Measurements from ENCODE around the gene VAV2.

VAV2 gene

DNA sequence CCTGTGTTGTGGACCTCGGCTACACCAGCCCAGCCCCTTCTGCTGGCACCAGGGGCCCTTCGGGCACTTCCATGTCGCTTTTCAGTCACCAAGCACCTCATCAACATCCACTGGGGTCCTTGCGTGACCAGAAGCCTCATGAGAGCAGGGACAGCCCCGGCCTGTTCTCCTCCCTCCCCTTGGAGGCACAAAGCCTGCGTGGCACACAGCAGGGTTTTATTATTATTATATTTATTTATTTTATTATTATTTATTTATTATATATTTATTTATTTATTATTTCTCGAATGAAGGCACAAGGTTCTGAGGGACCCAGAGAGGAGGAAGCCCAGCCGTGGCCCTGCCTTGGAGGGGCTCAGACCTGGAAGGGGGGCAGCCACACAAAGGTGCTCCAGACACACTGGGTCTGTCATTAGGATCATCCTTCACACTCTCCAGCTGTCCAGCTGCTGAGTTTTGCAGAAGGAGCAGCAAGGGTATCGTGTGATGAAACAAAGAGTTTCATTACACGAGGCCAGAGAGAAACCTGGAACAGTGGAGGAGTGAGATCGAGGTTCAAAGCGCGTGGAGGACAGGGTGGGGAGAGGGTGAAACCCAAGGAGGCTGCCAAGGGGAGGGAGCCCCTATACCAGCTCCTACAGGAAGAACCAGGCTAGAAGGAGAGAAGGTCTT is 5.2 kb downstream of the VAV2 start:
- H3K79me1 ChIP-seq (ENCODE audit: low read depth, low read length), result peaks cover 28% of the 10 kb centered on the region
- H3K23ac ChIP-seq (ENCODE audit: low read depth, low read length, poor library complexity), result peak overlapping the region; percentile 67
- H3K36me3 ChIP-seq (replicated peaks in 1 of 2; ENCODE audit: control insufficient read depth in 2 of 2, insufficient read depth in 2 of 2, low read length in 2 of 2), result peaks cover 4 to 32% of the 10 kb centered on the region in 2 donors
- H2AK5ac ChIP-seq (ENCODE audit: low read depth, low read length), result no peak overlapping the region
- WGBS, 2 donors (ENCODE audit: extremely low coverage in 2 of 2, insufficient read length in 2 of 2, insufficient replicate concordance in 1 of 2), result no CpG with 5 or more reads among the region's 13 CpGs
- H3K4me1 ChIP-seq (ENCODE audit: control insufficient read depth in 2 of 2, insufficient read depth in 1 of 2, low read depth in 1 of 2, low read length in 2 of 2), result peaks cover 13 to 21% of the 10 kb centered on the region in 2 donors
- H2BK15ac ChIP-seq (ENCODE audit: low read length), result no peak overlapping the region
- no peak overlapping the region for H3K4me3 ChIP-seq (ENCODE audit: low read length in 2 of 2)
- no peak overlapping the region for H4K8ac ChIP-seq (ENCODE audit: low read depth, low read length)
- no peaks in the 10 kb centered on the region for H3K9me3 ChIP-seq (replicated peaks in 1 of 2; ENCODE audit: control insufficient read depth in 2 of 2, insufficient read depth in 1 of 2, low read depth in 1 of 2, low read length in 2 of 2)
- no peaks in the 10 kb centered on the region for H3K27me3 ChIP-seq (ENCODE audit: control insufficient read depth in 3 of 3, insufficient read depth in 3 of 3, low read depth in 1 of 3, low read length in 3 of 3)
- no peak overlapping the region for H2BK120ac ChIP-seq (ENCODE audit: low read depth, low read length)
- H2BK5ac ChIP-seq (ENCODE audit: low read length), result peak overlapping the region; percentile 19
- no peak overlapping the region for H4K91ac ChIP-seq (ENCODE audit: low read depth, low read length, poor library complexity)
- DNase-seq (ENCODE audit: low spot score), result no peak
- no peak overlapping the region for H2AFZ ChIP-seq (ENCODE audit: low read length)
- H3K4me2 ChIP-seq (ENCODE audit: insufficient read depth, low read length, poor library complexity, severe bottlenecking), result no peak overlapping the region
- no peak overlapping the region for H3K14ac ChIP-seq (ENCODE audit: low read length)
- no peak overlapping the region for H3K27ac ChIP-seq (replicated peaks; ENCODE audit: low read length)
- no peak overlapping the region for H3K9ac ChIP-seq (ENCODE audit: low read depth, low read length, poor library complexity)
- H2BK12ac ChIP-seq (ENCODE audit: low read length), result no peak overlapping the region
- H3K18ac ChIP-seq (ENCODE audit: low read length), result no peak overlapping the region
- H3K4ac ChIP-seq (ENCODE audit: low read length), result no peak overlapping the region

- H3K27me3 ChIP-seq (ENCODE audit: control insufficient read depth in 3 of 3, insufficient read depth in 3 of 3, low read depth in 1 of 3, low read length in 3 of 3), result no peaks in the 10 kb centered on the region
- no peak overlapping the region for H3K4me3 ChIP-seq (ENCODE audit: low read length in 2 of 2)
- H3K36me3 ChIP-seq (replicated peaks in 1 of 2; ENCODE audit: control insufficient read depth in 2 of 2, insufficient read depth in 2 of 2, low read length in 2 of 2), result peaks cover 4 to 32% of the 10 kb centered on the region in 2 donors
- H2BK5ac ChIP-seq (ENCODE audit: low read length), result no peak overlapping the region
- H2BK12ac ChIP-seq (ENCODE audit: low read length), result no peak overlapping the region
- H3K79me1 ChIP-seq (ENCODE audit: low read depth, low read length), result peaks cover 27% of the 10 kb centered on the region
- H3K27ac ChIP-seq (replicated peaks; ENCODE audit: low read length), result no peak overlapping the region
- H3K4me2 ChIP-seq (ENCODE audit: insufficient read depth, low read length, poor library complexity, severe bottlenecking), result no peak overlapping the region
- H3K4me1 ChIP-seq (ENCODE audit: control insufficient read depth in 2 of 2, insufficient read depth in 1 of 2, low read depth in 1 of 2, low read length in 2 of 2), result peaks cover 13 to 21% of the 10 kb centered on the region in 2 donors
- no peak for DNase-seq (ENCODE audit: low spot score)
- no peak overlapping the region for H4K8ac ChIP-seq (ENCODE audit: low read depth, low read length)
- H2AK5ac ChIP-seq (ENCODE audit: low read depth, low read length), result no peak overlapping the region
- H4K91ac ChIP-seq (ENCODE audit: low read depth, low read length, poor library complexity), result no peak overlapping the region
- H3K9ac ChIP-seq (ENCODE audit: low read depth, low read length, poor library complexity), result no peak overlapping the region
- no peak overlapping the region for H3K4ac ChIP-seq (ENCODE audit: low read length)
- H3K14ac ChIP-seq (ENCODE audit: low read length), result no peak overlapping the region
- no CpG with 5 or more reads among the region's 6 CpGs for WGBS, 2 donors (ENCODE audit: extremely low coverage in 2 of 2, insufficient read length in 2 of 2, insufficient replicate concordance in 1 of 2)
- no peak overlapping the region for H2BK120ac ChIP-seq (ENCODE audit: low read depth, low read length)
- H3K23ac ChIP-seq (ENCODE audit: low read depth, low read length, poor library complexity), result no peak overlapping the region
- H3K9me3 ChIP-seq (replicated peaks in 1 of 2; ENCODE audit: control insufficient read depth in 2 of 2, insufficient read depth in 1 of 2, low read depth in 1 of 2, low read length in 2 of 2), result no peaks in the 10 kb centered on the region
- no peak overlapping the region for H2BK15ac ChIP-seq (ENCODE audit: low read length)
- H2AFZ ChIP-seq (ENCODE audit: low read length), result no peak overlapping the region
- no peak overlapping the region for H3K18ac ChIP-seq (ENCODE audit: low read length)
Measured at GRCh38 chr9:133986061-133986460, 6.1 kb downstream of the VAV2 start.

DNA sequence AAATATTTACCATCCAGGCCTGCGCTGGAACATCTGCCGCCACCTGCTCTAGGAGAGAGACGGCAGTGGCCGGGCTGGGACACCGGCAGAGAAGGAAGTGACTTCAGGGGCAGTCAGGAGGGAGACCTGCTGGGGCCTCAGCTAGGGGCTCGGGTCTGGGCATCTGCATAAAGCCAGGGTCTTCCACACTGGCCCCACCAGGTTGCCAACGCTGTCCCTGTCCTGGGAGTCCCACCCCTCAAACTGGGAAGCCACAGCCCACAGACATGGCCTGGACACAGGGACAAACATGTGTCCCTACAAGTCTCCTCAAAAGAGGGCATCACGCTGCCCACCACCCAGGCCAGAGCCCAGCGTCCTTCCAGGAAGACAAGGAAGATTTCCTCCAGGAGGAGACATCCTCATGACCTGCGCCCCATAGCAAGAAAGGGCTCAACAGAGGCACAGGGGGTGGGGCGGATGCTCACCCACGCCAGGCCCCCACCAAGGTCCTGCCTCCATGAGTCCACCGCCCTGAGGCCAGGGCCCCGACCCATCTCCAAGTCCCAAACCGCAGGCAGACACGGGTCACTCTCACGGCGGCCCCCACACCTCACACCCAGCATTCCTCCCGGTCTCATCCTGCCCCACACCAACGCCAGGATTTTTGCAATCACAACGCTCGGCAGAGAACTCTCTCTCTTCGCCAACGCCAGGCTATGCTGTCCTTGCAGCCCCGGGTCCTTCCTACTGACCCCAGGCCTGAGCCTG is 9.0 kb downstream of the VAV2 start:
- Histone ChIP-seq H3K23ac (ENCODE audit: low read depth, low read length, poor library complexity) (peak overlapping the region; percentile 11), H2BK12ac (ENCODE audit: low read length) (no peak overlapping the region), H3K27me3 (ENCODE audit: control insufficient read depth in 3 of 3, insufficient read depth in 3 of 3, low read depth in 1 of 3, low read length in 3 of 3) (no peaks in the 10 kb centered on the region), H3K9me3 (replicated peaks in 1 of 2; ENCODE audit: control insufficient read depth in 2 of 2, insufficient read depth in 1 of 2, low read depth in 1 of 2, low read length in 2 of 2) (no peaks in the 10 kb centered on the region), H3K9ac (ENCODE audit: low read depth, low read length, poor library complexity) (no peak overlapping the region), H3K36me3 (replicated peaks in 1 of 2; ENCODE audit: control insufficient read depth in 2 of 2, insufficient read depth in 2 of 2, low read length in 2 of 2) (peaks cover 1 to 32% of the 10 kb centered on the region in 2 donors), H3K18ac (ENCODE audit: low read length) (no peak overlapping the region), H3K4ac (ENCODE audit: low read length) (no peak overlapping the region), H2AFZ (ENCODE audit: low read length) (no peak overlapping the region), H2BK120ac (ENCODE audit: low read depth, low read length) (no peak overlapping the region), H3K4me2 (ENCODE audit: insufficient read depth, low read length, poor library complexity, severe bottlenecking) (no peak overlapping the region), H3K79me1 (ENCODE audit: low read depth, low read length) (peaks cover 35% of the 10 kb centered on the region), H2AK5ac (ENCODE audit: low read depth, low read length) (no peak overlapping the region), H3K27ac (replicated peaks; ENCODE audit: low read length) (no peak overlapping the region), H3K4me3 (ENCODE audit: low read length in 2 of 2) (no peak overlapping the region), H2BK5ac (ENCODE audit: low read length) (peak overlapping the region; percentile 88), H3K4me1 (ENCODE audit: control insufficient read depth in 2 of 2, insufficient read depth in 1 of 2, low read depth in 1 of 2, low read length in 2 of 2) (peaks cover 19 to 29% of the 10 kb centered on the region in 2 donors), H4K8ac (ENCODE audit: low read depth, low read length) (no peak overlapping the region), H4K91ac (ENCODE audit: low read depth, low read length, poor library complexity) (no peak overlapping the region), H3K14ac (ENCODE audit: low read length) (no peak overlapping the region), H2BK15ac (ENCODE audit: low read length) (no peak overlapping the region)
- no peak for DNase-seq (ENCODE audit: low spot score)
- no CpG with 5 or more reads among the region's 25 CpGs for WGBS, 2 donors (ENCODE audit: extremely low coverage in 2 of 2, insufficient read length in 2 of 2, insufficient replicate concordance in 1 of 2)

DNA sequence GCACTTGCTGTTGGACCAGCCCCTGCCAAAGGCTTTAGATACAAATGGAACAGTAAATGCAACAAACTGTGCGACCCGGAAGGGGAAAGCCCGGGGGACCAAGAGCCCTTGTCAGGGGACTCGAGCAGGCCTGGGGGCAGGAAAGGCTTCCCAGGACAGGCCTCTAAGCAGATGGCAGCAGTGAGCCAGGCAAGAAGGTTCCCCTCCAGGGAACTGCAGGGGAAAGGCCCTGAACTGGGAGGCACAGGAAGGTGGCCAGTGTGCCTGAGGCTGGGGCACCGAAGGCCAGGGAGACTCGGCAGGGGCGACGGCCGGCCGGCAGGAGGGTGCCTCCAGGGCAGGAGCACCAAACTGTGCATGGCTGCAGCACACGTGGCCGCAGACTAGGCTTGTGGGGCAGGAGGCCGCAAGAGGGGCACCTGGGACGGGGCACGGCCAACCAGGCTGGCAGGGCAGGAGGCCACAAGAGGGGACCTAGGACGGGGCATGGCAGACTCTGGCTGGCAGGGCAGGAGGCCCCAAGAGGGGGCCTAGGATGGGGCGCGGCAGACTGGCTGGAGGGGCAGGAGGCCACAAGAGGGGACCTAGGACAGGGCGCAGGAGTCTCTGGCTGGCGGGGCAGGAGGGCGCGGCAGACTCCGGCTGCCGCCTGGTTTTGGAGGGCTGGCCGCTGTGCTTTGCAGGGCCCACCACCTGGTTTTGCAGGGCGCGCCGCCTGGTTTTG is 10.0 kb downstream of the VAV2 start:
- H3K4me1 ChIP-seq (ENCODE audit: control insufficient read depth in 2 of 2, insufficient read depth in 1 of 2, low read depth in 1 of 2, low read length in 2 of 2), result peaks cover 18 to 29% of the 10 kb centered on the region in 2 donors
- DNase-seq (ENCODE audit: low spot score), result no peak
- no CpG with 5 or more reads among the region's 28 CpGs for whole genome bisulfite sequencing, 2 donors (ENCODE audit: extremely low coverage in 2 of 2, insufficient read length in 2 of 2, insufficient replicate concordance in 1 of 2)

More for the DNA sequence above, 10.0 kb downstream of the VAV2 start:
- H3K4me3 ChIP-seq (ENCODE audit: low read length in 2 of 2), result no peak overlapping the region
- no peak overlapping the region for H2AFZ ChIP-seq (ENCODE audit: low read length)
- no peak overlapping the region for H3K4me2 ChIP-seq (ENCODE audit: insufficient read depth, low read length, poor library complexity, severe bottlenecking)
- H3K23ac ChIP-seq (ENCODE audit: low read depth, low read length, poor library complexity), result no peak overlapping the region
- peak overlapping the region; percentile 66 for H2BK12ac ChIP-seq (ENCODE audit: low read length)
- no peaks in the 10 kb centered on the region for H3K27me3 ChIP-seq (ENCODE audit: control insufficient read depth in 3 of 3, insufficient read depth in 3 of 3, low read depth in 1 of 3, low read length in 3 of 3)
- H2BK5ac ChIP-seq (ENCODE audit: low read length), result no peak overlapping the region
- H3K27ac ChIP-seq (replicated peaks; ENCODE audit: low read length), result no peak overlapping the region
- no peak overlapping the region for H2AK5ac ChIP-seq (ENCODE audit: low read depth, low read length)
- peak overlapping the region; percentile 22 for H3K18ac ChIP-seq (ENCODE audit: low read length)
- no peak overlapping the region for H3K4ac ChIP-seq (ENCODE audit: low read length)
- peaks cover 42% of the 10 kb centered on the region for H3K79me1 ChIP-seq (ENCODE audit: low read depth, low read length)
- no peaks in the 10 kb centered on the region for H3K9me3 ChIP-seq (replicated peaks in 1 of 2; ENCODE audit: control insufficient read depth in 2 of 2, insufficient read depth in 1 of 2, low read depth in 1 of 2, low read length in 2 of 2)
- no peak overlapping the region for H2BK15ac ChIP-seq (ENCODE audit: low read length)
- peak overlapping the region; percentile 47 for H3K14ac ChIP-seq (ENCODE audit: low read length)
- peaks cover 1 to 34% of the 10 kb centered on the region in 2 donors for H3K36me3 ChIP-seq (replicated peaks in 1 of 2; ENCODE audit: control insufficient read depth in 2 of 2, insufficient read depth in 2 of 2, low read length in 2 of 2)
- no peak overlapping the region for H4K91ac ChIP-seq (ENCODE audit: low read depth, low read length, poor library complexity)
- H2BK120ac ChIP-seq (ENCODE audit: low read depth, low read length), result no peak overlapping the region
- no peak overlapping the region for H4K8ac ChIP-seq (ENCODE audit: low read depth, low read length)
- H3K9ac ChIP-seq (ENCODE audit: low read depth, low read length, poor library complexity), result no peak overlapping the region

Data from neuronal stem cell (in vitro differentiated cells).